OCI-LY1 (cell line): ENCODE measurements around the gene DRC3.

ENCODE experiments used
- CTCF ChIP-seq: fragments of 200-600 bp; sonication (generic), shearing (Covaris generic); IDR thresholded peaks from 2 replicates; pipeline ENCODE4 v1.5.1; 2017; ENCODE audit warnings: mild to moderate bottlenecking, antibody characterized with exemption, low read length, moderate library complexity, mixed read lengths
- EZH2 ChIP-seq: fragments of 200-600 bp; sonication (generic), shearing (Covaris generic); IDR thresholded peaks from 2 replicates; pipeline ENCODE4 v1.8.0; 2017; ENCODE audit warnings: borderline replicate concordance, mixed run types, mild to moderate bottlenecking, antibody characterized with exemption, low read length, moderate library complexity, mixed read lengths

- TF ChIP-seq CTCF (no peak), EZH2 (no peak)
Measured at GRCh38 chr17:18011286-18011685, 38.6 kb downstream of the DRC3 start.
